ENCODE results near the gene PFDN2. TPM values are rescaled to one million over a fixed set of nuclear protein-coding genes. Genes with fewer than 3 reads are reported as not detected.

The PFDN2 gene
- total and polyA plus RNA-seq, 10 of the 15 experiments (the other 5 are each of a cell fraction or from before 2014, with no cell fraction given) = 30.0 to 141 (median 80.5) TPM

DNA sequence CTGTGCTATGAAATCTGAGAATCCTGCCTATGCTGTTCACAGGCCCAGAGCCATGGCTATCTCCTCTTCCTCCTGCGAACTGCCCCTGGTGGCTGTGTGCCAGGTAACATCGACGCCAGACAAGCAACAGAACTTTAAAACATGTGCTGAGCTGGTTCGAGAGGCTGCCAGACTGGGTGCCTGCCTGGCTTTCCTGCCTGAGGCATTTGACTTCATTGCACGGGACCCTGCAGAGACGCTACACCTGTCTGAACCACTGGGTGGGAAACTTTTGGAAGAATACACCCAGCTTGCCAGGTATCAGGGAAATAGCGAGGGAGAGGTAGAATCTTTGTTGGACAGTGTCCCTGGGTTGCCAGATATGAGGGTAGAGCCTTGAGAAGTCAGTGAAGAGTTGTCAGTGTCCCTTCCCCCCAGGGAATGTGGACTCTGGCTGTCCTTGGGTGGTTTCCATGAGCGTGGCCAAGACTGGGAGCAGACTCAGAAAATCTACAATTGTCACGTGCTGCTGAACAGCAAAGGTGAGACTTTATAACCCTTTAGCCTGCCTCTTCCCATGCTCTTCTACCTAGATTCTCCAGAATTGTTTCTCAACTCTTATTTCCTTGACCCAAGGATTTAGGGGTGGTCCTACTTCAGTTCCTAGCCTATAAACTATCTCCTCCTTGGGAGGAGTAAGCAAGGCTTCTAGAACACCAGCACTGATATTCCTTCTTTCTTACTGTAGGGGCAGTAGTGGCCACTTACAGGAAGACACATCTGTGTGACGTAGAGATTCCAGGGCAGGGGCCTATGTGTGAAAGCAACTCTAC is 1.5 kb upstream of the PFDN2 start (continued):
- no peak for TF ChIP-seq ZNF384 (IDR thresholded peaks at IDR 0.05; ENCODE audit: borderline replicate concordance, low read depth, low read length)
- no peak for TF ChIP-seq RB1 (IDR thresholded peaks at IDR 0.05; ENCODE audit: borderline replicate concordance)
- TF ChIP-seq EZH2 (IDR thresholded peaks at IDR 0.05; ENCODE audit: borderline replicate concordance, control insufficient read depth, low read depth, low read length) = no peak
- TF ChIP-seq CHD4 (IDR thresholded peaks at IDR 0.05) = no peak
- 0 out of 2 replicates have a peak, but pooled peaks have one; percentile 24 for TF ChIP-seq POLR2A (IDR thresholded peaks at IDR 0.05; ENCODE audit: low read depth, low read length)
- peak; percentile 41; the same call in 1 of the 2 replicates for TF ChIP-seq RAD21 (IDR thresholded peaks at IDR 0.05; ENCODE audit: insufficient read depth, low read depth, low read length)
- TF ChIP-seq, protein P1, sequence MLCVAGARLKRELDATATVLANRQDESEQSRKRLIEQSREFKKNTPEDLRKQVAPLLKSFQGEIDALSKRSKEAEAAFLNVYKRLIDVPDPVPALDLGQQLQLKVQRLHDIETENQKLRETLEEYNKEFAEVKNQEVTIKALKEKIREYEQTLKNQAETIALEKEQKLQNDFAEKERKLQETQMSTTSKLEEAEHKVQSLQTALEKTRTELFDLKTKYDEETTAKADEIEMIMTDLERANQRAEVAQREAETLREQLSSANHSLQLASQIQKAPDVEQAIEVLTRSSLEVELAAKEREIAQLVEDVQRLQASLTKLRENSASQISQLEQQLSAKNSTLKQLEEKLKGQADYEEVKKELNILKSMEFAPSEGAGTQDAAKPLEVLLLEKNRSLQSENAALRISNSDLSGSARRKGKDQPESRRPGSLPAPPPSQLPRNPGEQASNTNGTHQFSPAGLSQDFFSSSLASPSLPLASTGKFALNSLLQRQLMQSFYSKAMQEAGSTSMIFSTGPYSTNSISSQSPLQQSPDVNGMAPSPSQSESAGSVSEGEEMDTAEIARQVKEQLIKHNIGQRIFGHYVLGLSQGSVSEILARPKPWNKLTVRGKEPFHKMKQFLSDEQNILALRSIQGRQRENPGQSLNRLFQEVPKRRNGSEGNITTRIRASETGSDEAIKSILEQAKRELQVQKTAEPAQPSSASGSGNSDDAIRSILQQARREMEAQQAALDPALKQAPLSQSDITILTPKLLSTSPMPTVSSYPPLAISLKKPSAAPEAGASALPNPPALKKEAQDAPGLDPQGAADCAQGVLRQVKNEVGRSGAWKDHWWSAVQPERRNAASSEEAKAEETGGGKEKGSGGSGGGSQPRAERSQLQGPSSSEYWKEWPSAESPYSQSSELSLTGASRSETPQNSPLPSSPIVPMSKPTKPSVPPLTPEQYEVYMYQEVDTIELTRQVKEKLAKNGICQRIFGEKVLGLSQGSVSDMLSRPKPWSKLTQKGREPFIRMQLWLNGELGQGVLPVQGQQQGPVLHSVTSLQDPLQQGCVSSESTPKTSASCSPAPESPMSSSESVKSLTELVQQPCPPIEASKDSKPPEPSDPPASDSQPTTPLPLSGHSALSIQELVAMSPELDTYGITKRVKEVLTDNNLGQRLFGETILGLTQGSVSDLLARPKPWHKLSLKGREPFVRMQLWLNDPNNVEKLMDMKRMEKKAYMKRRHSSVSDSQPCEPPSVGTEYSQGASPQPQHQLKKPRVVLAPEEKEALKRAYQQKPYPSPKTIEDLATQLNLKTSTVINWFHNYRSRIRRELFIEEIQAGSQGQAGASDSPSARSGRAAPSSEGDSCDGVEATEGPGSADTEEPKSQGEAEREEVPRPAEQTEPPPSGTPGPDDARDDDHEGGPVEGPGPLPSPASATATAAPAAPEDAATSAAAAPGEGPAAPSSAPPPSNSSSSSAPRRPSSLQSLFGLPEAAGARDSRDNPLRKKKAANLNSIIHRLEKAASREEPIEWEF (IDR thresholded peaks at IDR 0.05; ENCODE audit: insufficient replicate concordance, low read depth, low read length) = no peak
- TF ChIP-seq DPF2 (IDR thresholded peaks at IDR 0.05) = no peak
- TF ChIP-seq SIN3A (IDR thresholded peaks at IDR 0.05; ENCODE audit: low read depth, low read length) = no peak
- TF ChIP-seq YY1 (IDR thresholded peaks at IDR 0.05; ENCODE audit: low read depth, low read length) = 0 out of 2 replicates have a peak, but pooled peaks have one; percentile 25
- TF ChIP-seq TCF12 (IDR thresholded peaks at IDR 0.05; ENCODE audit: low read depth, low read length) = no peak
- no peak for TF ChIP-seq RAD51 (IDR thresholded peaks at IDR 0.05)
- TF ChIP-seq, protein P2, sequence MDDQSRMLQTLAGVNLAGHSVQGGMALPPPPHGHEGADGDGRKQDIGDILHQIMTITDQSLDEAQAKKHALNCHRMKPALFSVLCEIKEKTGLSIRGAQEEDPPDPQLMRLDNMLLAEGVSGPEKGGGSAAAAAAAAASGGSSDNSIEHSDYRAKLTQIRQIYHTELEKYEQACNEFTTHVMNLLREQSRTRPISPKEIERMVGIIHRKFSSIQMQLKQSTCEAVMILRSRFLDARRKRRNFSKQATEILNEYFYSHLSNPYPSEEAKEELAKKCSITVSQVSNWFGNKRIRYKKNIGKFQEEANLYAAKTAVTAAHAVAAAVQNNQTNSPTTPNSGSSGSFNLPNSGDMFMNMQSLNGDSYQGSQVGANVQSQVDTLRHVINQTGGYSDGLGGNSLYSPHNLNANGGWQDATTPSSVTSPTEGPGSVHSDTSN (IDR thresholded peaks at IDR 0.05; ENCODE audit: insufficient replicate concordance, low read depth, low read length) = no peak
- TF ChIP-seq LARP7 (IDR thresholded peaks at IDR 0.05) = no peak
- TF ChIP-seq, protein P3, sequence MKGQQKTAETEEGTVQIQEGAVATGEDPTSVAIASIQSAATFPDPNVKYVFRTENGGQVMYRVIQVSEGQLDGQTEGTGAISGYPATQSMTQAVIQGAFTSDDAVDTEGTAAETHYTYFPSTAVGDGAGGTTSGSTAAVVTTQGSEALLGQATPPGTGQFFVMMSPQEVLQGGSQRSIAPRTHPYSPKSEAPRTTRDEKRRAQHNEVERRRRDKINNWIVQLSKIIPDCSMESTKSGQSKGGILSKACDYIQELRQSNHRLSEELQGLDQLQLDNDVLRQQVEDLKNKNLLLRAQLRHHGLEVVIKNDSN (IDR thresholded peaks at IDR 0.05; ENCODE audit: borderline replicate concordance, extremely low read length, insufficient read depth, low read depth, low read length) = no peak
- peak; percentile 58; the same call in 1 of the 2 replicates for TF ChIP-seq NBN (IDR thresholded peaks at IDR 0.05)
- TF ChIP-seq CREM (IDR thresholded peaks at IDR 0.05; ENCODE audit: low read depth) = peak; percentile 78
- no peak for TF ChIP-seq SUZ12 (IDR thresholded peaks at IDR 0.05; ENCODE audit: unreplicated experiment)
- TF ChIP-seq EGR1 (IDR thresholded peaks at IDR 0.05; ENCODE audit: borderline replicate concordance in 1 of 2, low read depth in 2 of 2, low read length in 2 of 2) = no peak
- TF ChIP-seq ASH2L (IDR thresholded peaks at IDR 0.05; ENCODE audit: borderline replicate concordance, low read depth) = no peak
- TF ChIP-seq, protein P4, sequence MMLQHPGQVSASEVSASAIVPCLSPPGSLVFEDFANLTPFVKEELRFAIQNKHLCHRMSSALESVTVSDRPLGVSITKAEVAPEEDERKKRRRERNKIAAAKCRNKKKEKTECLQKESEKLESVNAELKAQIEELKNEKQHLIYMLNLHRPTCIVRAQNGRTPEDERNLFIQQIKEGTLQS (IDR thresholded peaks at IDR 0.05; ENCODE audit: borderline replicate concordance, extremely low read depth, low read depth, low read length) = no peak
- no peak for TF ChIP-seq RUNX3 (IDR thresholded peaks at IDR 0.05; ENCODE audit: low read length)
- TF ChIP-seq KLF5 (IDR thresholded peaks at IDR 0.05; ENCODE audit: partially characterized antibody) = no peak
